GM19372 (cell line): ENCODE data around the gene CDC42BPA.

Experiments
- ATAC-seq: cut with Tn5 transposase; IDR thresholded peaks from one replicate; pipeline ENCODE4 v1.9.1; 2021; ENCODE audit warnings: mild to moderate bottlenecking, low read depth, moderate library complexity; ENCODE audit not compliant: unreplicated experiment

The CDC42BPA gene

GRCh38 chr1:226985839-226986463 lies 332.3 kb downstream of the CDC42BPA start:
- no peak for ATAC-seq

GRCh38 chr1:226985239-226985838 lies 333.0 kb downstream of the CDC42BPA start:
- ATAC-seq = no peak

GRCh38 chr1:226984521-226985238 lies 333.6 kb downstream of the CDC42BPA start:
- no peak for ATAC-seq

GRCh38 chr1:226983992-226984364 lies 334.3 kb downstream of the CDC42BPA start:
- ATAC-seq = no peak

- ATAC-seq = no peak
Observed at GRCh38 chr1:226983247-226983991, 334.9 kb downstream of the CDC42BPA start.

GRCh38 chr1:226982451-226983177 lies 335.7 kb downstream of the CDC42BPA start:
- ATAC-seq = no peak

GRCh38 chr1:226981838-226982237 lies 336.5 kb downstream of the CDC42BPA start:
- ATAC-seq = no peak

- no peak for ATAC-seq
Observed at GRCh38 chr1:226981386-226981817, 336.9 kb downstream of the CDC42BPA start.

- ATAC-seq = no peak
Observed at GRCh38 chr1:226980565-226981385, 337.5 kb downstream of the CDC42BPA start.

- ATAC-seq = no peak
Observed at GRCh38 chr1:226980122-226980560, 338.2 kb downstream of the CDC42BPA start.

GRCh38 chr1:226979517-226980121 lies 338.7 kb downstream of the CDC42BPA start:
- ATAC-seq = no peak

GRCh38 chr1:226979115-226979516 lies 339.2 kb downstream of the CDC42BPA start:
- ATAC-seq = no peak

GRCh38 chr1:226978432-226979114 lies 339.7 kb downstream of the CDC42BPA start:
- ATAC-seq = no peak

- no peak for ATAC-seq
Observed at GRCh38 chr1:226977643-226978431, 340.5 kb downstream of the CDC42BPA start.

GRCh38 chr1:226976978-226977642 lies 341.2 kb downstream of the CDC42BPA start:
- no peak for ATAC-seq

GRCh38 chr1:226976276-226976977 lies 341.9 kb downstream of the CDC42BPA start:
- ATAC-seq = no peak
